Heart left ventricle (tissue), 16 donors: ENCODE results near the gene GREM2. TPM values are rescaled to one million over a fixed set of nuclear protein-coding genes. Genes with fewer than 3 reads are reported as not detected.

Source experiments
- ATAC-seq, 4 donors: fragments of 200-7000 bp; cut with Tn5 transposase; one replicate each; pipeline ENCODE4 v1.9.1; 2020 to 2022; ENCODE audit warnings: moderate library complexity in 4 of 4, mild to moderate bottlenecking in 3 of 4, moderate number of reproducible peaks in 1 of 4
- DNase-seq, 5 donors: peaks; one replicate each; pipeline ENCODE4 v3.0.0-alpha.2; 2020
- H3K27ac ChIP-seq, 12 donors: fragments of 200-600 bp; sonication (generic) in 4 of 12; one replicate each; pipeline versions ENCODE4 v1.5.0 to v1.8.0; 2016 to 2022; ENCODE audit warnings: mild to moderate bottlenecking in 2 of 12
- H3K27me3 ChIP-seq, 9 donors: fragments of 200-600 bp; sonication (generic) in 2 of 9; one replicate each; pipeline versions ENCODE4 v1.5.1 to v1.8.0; 2016 to 2022; ENCODE audit warnings: mild to moderate bottlenecking in 3 of 9
- H3K36me3 ChIP-seq, 9 donors: fragments of 200-600 bp; sonication (generic) in 2 of 9; one replicate each; pipeline versions ENCODE4 v1.5.0 to v1.8.0; 2018 to 2022; ENCODE audit warnings: mild to moderate bottlenecking in 2 of 9
- H3K4me1 ChIP-seq, 12 donors: fragments of 200-600 bp; sonication (generic) in 4 of 12; one replicate each; pipeline versions ENCODE4 v1.5.0 to v1.8.0; 2016 to 2022; ENCODE audit warnings: mild to moderate bottlenecking in 3 of 12
- H3K4me3 ChIP-seq, 12 donors: fragments of 200-600 bp; sonication (generic) in 4 of 12; one replicate each; pipeline versions ENCODE4 v1.5.0 to v1.8.0; 2017 to 2022; ENCODE audit warnings: mild to moderate bottlenecking in 9 of 12, moderate library complexity in 4 of 12
- H3K9me3 ChIP-seq, 12 donors: fragments of 200-600 bp; sonication (generic) in 4 of 12; one replicate each; pipeline versions ENCODE4 v1.5.0 to v1.8.0; 2016 to 2022; ENCODE audit warnings: mild to moderate bottlenecking in 1 of 12
- POLR2A ChIP-seq, 2 donors: fragments of 450-650 bp; IDR thresholded peaks; one replicate each; pipeline ENCODE4 v1.6.1; 2017; ENCODE audit warnings: antibody characterized with exemption in 2 of 2, mild to moderate bottlenecking in 2 of 2, moderate library complexity in 2 of 2
- WGBS, 4 donors: extraction: QIAGEN DNeasy Blood & Tissue Kit in 2 of 4; methylation state at CpG; one replicate each; pipeline versions ENCODE4 v1.1.5 to v1.1.7; 2013 to 2018; 5-methylcytosine and 5-hydroxymethylcytosine counted together
- intact Hi-C, 10 donors: fragments of 100-400 bp; cut with DNase I; formaldehyde crosslinking; loops; one replicate each; pipeline versions ENCODE4 v1.11.1 to v1.14.2; 2022
- polyA plus RNA-seq, 2 donors: library from polyadenylated mRNA; stranded (reverse); fragments of 200-250 nt; gene quantifications; one replicate each; pipeline ENCODE4 v1.2.3, GENCODE V29; 2013
- total RNA-seq, 9 donors: library from RNA; depleted of rRNA in 2 of 9; stranded (reverse); fragments of >200 nt in 2 of 9; fragmentation: NEBNext Ultra II Directional in 3 of 9; extraction: Animal tissue kit (Norgen Biotek cat#: 25700) in 3 of 9; gene quantifications; one replicate each; pipeline versions ENCODE4 v1.1.0 to v1.2.4, GENCODE V29; 2016 to 2023
- TF ChIP-seq, protein P1 (sequence below), 12 donors: fragments of 200-600 bp; sonication (generic) in 4 of 12; IDR thresholded peaks; one replicate each; pipeline versions ENCODE4 v1.5.0 to v1.8.0; 2018 to 2022; ENCODE audit warnings: antibody characterized with exemption in 12 of 12, mild to moderate bottlenecking in 5 of 12
- donor health status: ischemic (EF 13 %, LVEDD 7.1; RV severe dilation, severe dysfunction).
- donor health status: healthy with polysubstance abuse.
- donor health status: DM: no; HTN: yes; CAD: no.
- donor health status: DM: no; HTN: no; CAD: no.
- donor health status: ischemic (EF 25% LVEDD 6.9; RV normal size, moderate dysfunction).
- donor health status: ischemic (EF 25% LVEDD 5.7; RV mildly dilated, moderate dysfunction).
- donor health status: healthy.
- donor health status: DM: yes; HTN: yes; CAD: no.
- donor health status: ischemic (EF 35%, LVEDD 5.7; RV mildly dilated, moderate dysfunction).
- donor health status: nonischemic (EF 11% LVEDD 7.7; RV severe dilation, severe dysfunction).
- donor health status: DM: yes; HTN: yes; CAD: no.
- donor health status: PGD.
- donor health status: ischemic (EF 29% LVEDD 5.4; RV normal size, mild dysfunction).
- donor health status: nonischemic (EF 23%, LVEDD 6.1; RV moderate dilation, normal function).

The GREM2 gene
- total and polyA plus RNA-seq, 11 donors: 0.66 TPM; not detected in 10

GRCh38 chr1:240491796-240492195, 120.2 kb downstream of the GREM2 start:
- DNase-seq (no peak), ATAC-seq (no peak)
- Histone ChIP-seq H3K4me1 (no peaks in the 10 kb centered on the region), H3K9me3 (no peaks in the 10 kb centered on the region), H3K27me3 (peaks cover 0 to 3% (median 0%) of the 10 kb centered on the region in 9 donors), H3K4me3 (no peak overlapping the region), H3K27ac (no peak overlapping the region), H3K36me3 (no peaks in the 10 kb centered on the region)
- 75 to 78% (median 76%) methylated on average over 7 of the region's 7 CpGs for WGBS, 4 donors
- no peak for TF ChIP-seq POLR2A (IDR thresholded peaks at IDR 0.05)
- TF ChIP-seq, protein P1, sequence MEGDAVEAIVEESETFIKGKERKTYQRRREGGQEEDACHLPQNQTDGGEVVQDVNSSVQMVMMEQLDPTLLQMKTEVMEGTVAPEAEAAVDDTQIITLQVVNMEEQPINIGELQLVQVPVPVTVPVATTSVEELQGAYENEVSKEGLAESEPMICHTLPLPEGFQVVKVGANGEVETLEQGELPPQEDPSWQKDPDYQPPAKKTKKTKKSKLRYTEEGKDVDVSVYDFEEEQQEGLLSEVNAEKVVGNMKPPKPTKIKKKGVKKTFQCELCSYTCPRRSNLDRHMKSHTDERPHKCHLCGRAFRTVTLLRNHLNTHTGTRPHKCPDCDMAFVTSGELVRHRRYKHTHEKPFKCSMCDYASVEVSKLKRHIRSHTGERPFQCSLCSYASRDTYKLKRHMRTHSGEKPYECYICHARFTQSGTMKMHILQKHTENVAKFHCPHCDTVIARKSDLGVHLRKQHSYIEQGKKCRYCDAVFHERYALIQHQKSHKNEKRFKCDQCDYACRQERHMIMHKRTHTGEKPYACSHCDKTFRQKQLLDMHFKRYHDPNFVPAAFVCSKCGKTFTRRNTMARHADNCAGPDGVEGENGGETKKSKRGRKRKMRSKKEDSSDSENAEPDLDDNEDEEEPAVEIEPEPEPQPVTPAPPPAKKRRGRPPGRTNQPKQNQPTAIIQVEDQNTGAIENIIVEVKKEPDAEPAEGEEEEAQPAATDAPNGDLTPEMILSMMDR (IDR thresholded peaks at IDR 0.05): no peak
- intact Hi-C loops: no loop called here

GRCh38 chr1:240491156-240491555, 120.8 kb downstream of the GREM2 start:
- DNase-seq (no peak), ATAC-seq (no peak)
- Histone ChIP-seq H3K4me1 (no peaks in the 10 kb centered on the region), H3K4me3 (no peak overlapping the region), H3K36me3 (no peaks in the 10 kb centered on the region), H3K27ac (no peak overlapping the region), H3K27me3 (peaks cover 0 to 3% (median 0%) of the 10 kb centered on the region in 9 donors), H3K9me3 (no peaks in the 10 kb centered on the region)
- intact Hi-C loops: no loop called here
- no peak for TF ChIP-seq POLR2A (IDR thresholded peaks at IDR 0.05)
- TF ChIP-seq, protein P1 (IDR thresholded peaks at IDR 0.05): no peak
- WGBS, 4 donors: 63 to 85% (median 64%) methylated on average over 5 of the region's 5 CpGs

DNA sequence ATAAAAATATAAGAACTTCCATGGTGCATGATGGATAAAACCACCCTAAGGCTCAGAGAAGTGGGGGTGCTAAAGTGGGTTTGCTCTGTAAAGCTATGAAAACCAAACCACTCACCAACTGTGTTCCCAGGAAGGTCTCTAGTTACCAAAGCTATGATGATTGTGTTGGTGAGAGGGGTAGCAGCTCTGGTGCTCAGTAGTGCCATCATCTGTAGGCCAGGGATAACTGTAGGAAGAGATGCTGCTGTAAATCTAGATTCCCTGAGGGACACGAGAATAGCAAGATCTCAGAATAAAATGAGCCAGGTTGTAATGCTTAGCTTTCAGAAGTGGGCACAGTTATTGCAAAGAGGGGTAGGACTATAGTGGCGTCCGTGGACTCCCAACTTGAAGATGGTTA, 124.5 kb downstream of the GREM2 start:
- H3K36me3 ChIP-seq: no peaks in the 10 kb centered on the region
- WGBS, 4 donors: 65 to 83% (median 75%) methylated on average over 3 of the region's 3 CpGs
- H3K27me3 ChIP-seq: peaks cover 0 to under 1% (median 0%) of the 10 kb centered on the region in 9 donors
- no peaks in the 10 kb centered on the region for H3K9me3 ChIP-seq
- H3K27ac ChIP-seq: no peak overlapping the region
- ATAC-seq (no peak), DNase-seq (no peak)
- no peaks in the 10 kb centered on the region for H3K4me1 ChIP-seq
- no peak overlapping the region for H3K4me3 ChIP-seq
- intact Hi-C loops: no loop called here
- TF ChIP-seq, protein P1 (IDR thresholded peaks at IDR 0.05): no peak
- TF ChIP-seq POLR2A (IDR thresholded peaks at IDR 0.05): no peak

GRCh38 chr1:240486611-240487010, 125.3 kb downstream of the GREM2 start:
- ATAC-seq: no peak
- Histone ChIP-seq H3K27ac (no peak overlapping the region), H3K4me1 (no peaks in the 10 kb centered on the region), H3K36me3 (no peaks in the 10 kb centered on the region), H3K27me3 (no peaks in the 10 kb centered on the region), H3K9me3 (no peaks in the 10 kb centered on the region), H3K4me3 (no peak overlapping the region)
- no peak for TF ChIP-seq POLR2A (IDR thresholded peaks at IDR 0.05)
- TF ChIP-seq, protein P1 (IDR thresholded peaks at IDR 0.05): no peak
- WGBS, 4 donors: 74 to 84% (median 81%) methylated on average over 6 of the region's 6 CpGs
- no peak for DNase-seq
- intact Hi-C loops: no loop called here
